Renal cortex interstitium (tissue), 11 donors: ENCODE results near the gene FEM1B. TPM values are rescaled to one million over a fixed set of nuclear protein-coding genes. Genes with fewer than 3 reads are reported as not detected.

ENCODE experiments used
- DNase-seq, 11 donors: peaks; one replicate each; pipeline ENCODE4 v3.0.0-alpha.2; 2013; ENCODE audit warnings: low read depth in 9 of 11, low spot score in 4 of 11; ENCODE audit errors: extremely low read depth in 1 of 11
- polyA plus RNA-seq, 3 donors: library from polyadenylated mRNA; unstranded; fragments of 120-200 nt; gene quantifications; one replicate each; pipeline ENCODE4 v1.2.1, GENCODE V29; 2013; ENCODE audit not compliant: insufficient read length in 3 of 3

Gene FEM1B
- polyA plus RNA-seq, 3 donors = 55.9 to 61.8 (median 56.0) TPM

DNA sequence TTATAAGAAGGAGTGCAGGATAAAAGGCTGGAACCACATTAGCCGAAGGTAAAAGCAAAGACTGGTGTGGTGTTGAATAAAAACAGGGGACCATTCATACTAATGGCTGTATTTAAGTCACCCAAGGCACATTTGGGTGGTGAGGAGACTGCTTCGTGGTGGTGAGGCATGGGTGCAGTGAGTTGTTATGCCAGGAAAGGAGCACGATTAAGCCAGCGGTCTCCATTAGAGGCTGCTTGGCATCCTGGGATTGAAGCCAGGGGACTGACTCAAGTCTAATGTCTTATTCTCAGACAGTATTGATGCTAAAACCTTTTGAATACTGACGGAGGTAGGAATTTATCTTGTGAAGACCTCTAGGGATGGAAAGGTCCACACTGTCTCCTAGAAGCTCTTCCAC, 21.9 kb downstream of the FEM1B start:
- DNase-seq = no peak

DNA sequence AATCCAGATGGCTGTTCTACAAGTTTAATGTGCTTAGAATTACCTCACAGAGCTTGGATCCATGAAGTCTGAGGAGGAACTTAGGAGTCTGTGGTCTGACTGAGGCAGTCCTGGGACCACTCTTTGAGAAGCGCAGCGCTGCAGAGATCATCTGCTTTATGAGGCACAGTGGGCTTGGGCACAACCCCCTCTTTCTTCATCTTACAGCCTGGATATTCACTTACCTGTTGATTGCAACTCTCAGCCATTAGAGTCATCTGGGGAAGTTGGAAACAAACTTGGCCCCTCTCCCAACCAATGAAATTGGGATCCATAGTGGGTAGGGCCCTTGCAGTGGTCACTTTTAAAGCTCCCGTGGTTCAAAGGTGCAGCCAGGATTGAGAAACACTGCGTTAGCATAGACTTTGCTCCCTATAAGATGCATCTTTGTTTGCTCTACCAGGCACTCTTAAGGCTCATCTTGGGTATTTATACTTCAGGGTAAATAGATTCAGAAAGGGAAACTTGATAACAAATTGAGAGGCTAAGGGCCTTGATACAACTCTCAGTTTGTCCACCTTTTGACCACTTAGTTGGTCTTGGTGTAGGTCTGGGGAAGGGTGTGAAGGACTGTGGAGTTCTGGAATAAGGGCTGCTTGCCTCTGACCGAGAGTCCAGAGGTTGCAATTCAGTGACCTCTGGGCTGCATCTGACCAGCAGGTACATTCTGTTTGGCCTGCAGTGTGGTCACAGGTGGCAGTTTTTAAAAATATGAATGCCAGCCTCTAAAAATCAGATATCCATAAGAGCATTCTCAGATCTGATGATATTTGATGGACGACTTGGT, 22.8 kb downstream of the FEM1B start:
- DNase-seq = no peak

DNA sequence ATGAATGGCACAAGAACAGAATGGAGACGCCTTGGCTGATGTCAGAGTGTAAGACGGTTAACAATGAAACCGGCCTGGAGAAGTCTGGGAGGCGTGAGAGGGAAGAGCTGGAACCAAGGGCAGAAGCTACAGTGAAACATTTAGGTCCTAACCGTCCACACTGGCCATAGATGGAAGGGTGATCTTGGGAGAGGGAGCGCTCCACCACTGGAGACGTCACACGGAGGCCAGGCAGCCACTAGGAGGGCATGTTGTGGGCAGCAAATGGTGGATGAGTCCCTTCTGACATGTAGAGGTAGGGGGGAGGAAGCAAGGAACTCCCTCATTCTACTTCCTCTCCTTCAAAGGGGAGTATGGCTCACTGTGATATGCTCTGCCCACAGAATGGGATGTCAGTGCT, 23.8 kb downstream of the FEM1B start:
- no peak for DNase-seq

DNA sequence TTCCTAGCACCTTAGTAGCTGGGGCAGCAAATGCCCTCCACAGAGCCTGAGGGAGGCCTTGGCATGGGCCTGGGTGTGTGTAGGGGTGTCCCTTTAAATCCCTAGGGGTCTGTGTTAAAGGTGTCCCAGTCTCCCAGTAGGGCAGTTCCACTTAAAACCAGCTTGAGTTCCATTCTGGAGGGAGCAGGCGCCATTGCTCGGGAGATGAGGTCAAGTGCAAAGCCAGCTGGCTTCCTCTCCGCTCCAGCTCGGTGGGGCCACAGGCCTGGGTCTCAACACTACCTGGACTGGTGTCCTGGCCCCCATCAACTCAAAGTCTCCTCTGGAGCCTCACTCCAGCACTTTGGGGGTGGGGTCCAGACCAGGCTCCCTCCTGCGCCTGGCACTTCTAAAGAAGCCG, 25.2 kb downstream of the FEM1B start:
- DNase-seq = no peak

DNA sequence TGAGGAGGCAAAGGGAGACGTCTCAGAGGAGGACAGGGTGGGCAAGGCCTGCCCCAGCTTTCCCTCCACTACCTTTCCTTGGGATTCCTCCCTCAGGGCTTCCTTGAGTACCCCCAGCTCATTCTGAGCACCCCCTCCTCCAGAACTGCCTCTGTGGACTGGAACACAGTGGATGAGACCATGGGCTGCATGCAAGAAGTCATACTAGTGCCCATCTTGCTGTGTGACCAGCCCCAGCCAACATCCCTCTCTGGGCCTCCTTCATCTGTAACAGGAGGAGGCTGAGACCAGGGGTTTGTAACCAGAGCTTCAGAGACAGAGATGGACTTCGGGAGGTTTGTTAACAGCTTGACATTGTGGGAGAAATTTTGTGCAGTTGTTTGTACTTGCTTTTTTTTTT, 25.6 kb downstream of the FEM1B start:
- no peak for DNase-seq

DNA sequence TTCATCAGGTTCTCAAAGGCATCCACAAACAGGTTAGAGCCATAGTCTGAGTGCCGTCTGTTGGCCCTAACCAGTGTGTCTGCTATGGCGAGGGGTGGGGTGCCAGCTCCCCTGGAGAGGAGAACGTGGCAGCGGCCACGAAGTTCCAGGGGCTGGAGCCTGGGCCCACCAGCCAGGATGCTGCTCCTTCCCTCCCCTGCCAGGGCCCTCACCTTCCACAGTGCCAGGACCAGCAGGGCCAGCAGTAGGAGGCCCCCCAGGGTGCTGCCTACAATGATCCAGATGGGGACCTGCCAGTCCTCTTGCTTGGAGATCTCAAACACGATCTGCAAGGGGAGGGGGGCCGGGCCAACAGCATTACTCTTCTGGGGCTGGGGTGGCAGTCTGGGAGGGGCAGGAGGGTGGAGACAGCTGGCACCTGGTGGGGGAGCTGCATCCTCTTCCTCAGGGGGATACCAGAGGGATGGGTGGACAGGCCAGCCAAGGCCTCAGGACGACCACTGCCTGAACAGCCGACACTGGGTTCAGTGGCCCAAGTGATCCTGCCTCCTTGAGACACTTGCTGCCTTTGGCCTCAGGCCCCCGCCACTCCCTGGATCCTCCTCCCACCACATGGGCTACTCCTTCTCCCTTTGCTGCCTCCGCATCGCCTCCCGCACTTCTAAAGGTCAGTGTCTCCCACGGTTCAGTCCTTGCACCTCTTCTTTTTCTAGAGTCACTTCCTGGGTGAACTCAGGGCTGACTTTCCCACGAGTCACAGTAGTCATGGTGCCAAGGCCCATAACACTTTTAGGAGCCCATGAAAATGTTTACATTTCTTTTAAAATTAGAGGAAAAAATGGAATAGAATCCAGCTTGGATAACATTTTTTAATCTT, 26.3 kb downstream of the FEM1B start:
- DNase-seq = no peak

DNA sequence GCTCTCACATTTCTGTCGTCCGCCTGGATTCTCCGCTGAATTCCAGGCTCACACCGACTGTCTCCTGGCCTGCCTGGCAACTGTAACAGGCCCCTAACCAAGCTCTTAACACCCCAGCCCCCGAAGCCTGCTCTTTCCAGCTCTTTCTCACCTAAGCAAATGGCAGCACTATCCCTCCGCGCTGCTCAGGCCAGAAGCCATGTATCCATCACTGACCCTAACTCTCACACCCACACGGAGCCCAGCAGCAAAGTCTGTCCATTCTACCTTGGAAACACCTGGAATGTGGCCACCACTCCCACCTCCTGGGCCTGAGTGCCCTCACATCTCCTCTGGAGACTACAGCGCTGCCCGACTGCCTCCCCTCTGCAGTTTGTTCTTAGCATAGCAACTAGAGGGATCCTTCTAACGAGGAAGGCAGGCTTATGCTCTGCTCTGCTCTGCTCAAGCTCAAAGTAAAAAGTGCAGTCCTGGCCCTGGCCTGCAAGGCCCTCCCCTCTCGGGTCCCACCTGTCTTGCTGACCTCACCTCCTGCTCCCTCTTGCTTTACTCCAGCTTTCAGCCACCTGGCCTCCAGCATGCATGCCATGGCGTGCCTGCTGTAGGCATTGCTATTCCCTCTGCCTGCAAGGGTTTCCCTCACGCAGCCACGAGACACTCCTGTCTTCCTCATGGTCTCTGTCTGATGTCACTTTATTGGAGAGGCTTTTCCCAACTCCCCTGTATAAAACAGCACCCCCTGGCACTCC, 27.2 kb downstream of the FEM1B start:
- DNase-seq = no peak

DNA sequence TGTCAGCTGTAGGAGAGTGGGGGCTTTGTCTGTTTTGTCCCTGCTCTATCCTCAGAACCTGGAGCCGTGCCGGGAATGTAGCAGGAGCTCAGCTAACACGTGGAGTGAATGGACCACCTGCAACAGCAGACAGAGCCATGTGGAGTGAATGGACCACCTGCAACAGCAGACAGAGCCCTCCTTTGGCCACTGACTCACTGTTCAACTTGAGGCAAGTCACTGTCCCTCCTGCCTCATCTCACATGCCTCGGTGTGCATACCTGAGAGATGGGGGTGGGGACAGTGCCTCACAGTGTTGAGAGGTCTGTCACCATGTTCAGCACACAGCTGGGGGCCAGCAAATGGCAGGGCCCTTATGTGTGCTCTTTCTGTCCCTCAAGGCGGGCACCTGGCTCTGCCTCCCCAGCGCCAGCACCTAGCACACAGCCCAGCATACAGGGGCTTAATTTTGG, 27.9 kb downstream of the FEM1B start:
- no peak for DNase-seq

DNA sequence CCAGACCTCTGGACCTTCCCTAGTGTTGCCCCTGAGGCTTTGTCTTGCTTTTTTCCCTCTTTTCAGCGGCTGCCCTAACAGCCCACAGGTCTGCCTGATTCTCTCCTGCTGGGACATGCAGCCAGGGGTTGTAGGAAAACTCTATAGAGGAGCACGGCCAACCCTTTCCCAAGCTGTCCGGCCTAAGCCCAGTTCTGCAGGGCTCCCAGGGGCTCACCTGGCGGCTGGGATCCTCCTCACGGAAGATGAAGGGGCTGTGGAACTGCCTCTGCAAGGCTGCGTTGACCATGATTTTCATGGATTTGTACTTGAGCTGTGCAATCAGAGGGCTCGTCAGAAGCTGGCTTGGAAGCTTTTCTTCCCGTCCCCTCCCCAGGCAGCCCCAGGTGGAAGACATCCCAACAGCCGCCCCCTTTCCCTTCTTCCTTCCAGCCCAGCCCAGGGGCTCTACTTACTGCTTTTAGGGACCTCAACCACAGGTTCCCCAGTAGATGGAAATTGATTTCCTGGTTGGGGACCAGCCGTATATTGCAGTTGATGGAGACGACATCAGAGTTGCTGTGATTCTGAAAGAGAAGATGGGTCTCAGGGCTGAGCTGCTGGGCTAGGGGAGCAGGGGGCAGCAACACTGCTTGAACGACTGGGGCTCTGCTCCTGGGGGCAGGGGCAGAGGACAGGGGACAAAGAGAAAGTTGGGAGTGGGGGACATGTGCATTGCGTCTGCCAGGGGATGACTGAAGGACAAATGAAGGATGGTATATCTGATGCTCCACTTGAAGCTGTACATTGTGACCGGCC, 29.8 kb downstream of the FEM1B start:
- DNase-seq = no peak

DNA sequence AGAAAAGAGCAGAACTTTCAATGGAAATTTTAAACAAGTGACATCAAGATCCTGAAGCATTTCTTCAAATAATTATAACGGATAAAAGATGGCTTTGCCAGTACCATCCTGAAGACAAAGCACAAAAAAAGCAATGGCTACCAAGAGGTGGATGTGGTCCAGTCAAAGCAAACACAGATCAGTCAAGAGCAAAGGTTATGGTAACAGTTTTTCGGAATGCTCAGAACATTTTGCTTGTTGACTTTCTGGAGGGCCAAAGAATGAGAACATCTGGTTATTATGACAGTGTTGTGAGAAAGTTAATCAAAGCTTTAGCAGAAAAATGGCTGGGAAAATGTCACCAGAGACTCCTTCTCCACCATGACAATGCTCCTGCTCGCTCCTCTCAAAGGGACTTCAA, 31.5 kb downstream of the FEM1B start:
- no peak for DNase-seq

DNA sequence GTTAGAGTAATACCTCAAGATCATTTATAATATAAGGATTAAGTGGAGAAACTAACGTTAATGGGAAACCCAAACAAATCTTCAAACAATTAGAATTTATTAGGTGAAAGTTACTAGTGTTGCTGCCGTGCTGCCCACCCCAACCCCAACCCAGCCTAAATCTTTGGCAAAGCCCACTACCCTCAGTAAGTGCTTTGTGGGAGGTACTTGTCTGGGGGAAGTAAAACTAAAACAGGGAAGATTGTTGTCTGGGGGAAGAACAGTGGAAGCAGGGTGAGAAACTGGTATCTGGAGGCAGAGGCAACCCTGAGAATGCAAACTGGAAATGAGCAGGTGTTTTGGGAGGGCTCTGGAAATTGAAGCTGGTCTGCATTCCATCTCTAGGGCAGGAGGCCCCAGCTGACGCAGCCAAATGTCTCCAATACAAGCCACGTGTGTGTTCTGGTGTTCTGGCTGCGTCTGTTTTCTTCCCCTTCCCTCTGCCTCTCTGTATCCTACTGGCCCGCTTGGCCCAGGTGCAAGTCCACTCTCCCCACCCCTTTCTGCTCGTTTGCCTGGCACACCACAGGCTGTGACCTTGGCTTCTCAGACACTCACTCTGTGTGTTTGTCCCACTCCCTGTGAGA, 32.7 kb downstream of the FEM1B start:
- no peak for DNase-seq

DNA sequence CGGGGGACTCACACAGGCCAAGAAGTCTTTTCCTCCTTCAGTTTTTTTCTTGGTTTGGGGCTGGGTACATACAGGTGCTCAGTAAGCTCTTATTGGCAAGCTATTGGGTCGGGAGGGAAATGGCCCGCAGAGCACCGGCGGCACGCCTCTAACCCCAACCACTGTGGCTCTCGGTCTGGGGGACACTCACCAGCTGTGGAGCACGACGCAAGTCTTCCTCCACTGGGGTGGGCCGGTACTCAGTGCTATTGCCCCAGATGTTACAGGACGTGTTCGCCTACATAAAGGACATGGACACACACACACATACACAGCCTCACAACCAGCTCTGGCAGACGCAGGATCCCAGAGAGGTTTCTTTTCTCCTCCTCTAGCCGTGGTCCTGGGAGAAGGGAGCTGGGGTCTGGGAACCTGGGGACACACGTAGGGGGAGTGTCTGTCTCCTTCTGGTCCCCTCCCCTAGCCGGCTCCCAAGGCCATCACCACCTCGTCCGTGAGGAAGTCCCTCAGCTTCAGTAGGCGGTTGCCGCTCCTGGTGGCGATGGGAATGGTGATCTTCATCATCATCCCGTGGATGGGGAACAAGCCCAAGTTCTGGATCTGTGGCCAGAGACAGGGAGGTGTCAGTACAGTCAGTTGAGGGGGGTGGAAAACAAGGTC, 33.4 kb downstream of the FEM1B start:
- DNase-seq = no peak

DNA sequence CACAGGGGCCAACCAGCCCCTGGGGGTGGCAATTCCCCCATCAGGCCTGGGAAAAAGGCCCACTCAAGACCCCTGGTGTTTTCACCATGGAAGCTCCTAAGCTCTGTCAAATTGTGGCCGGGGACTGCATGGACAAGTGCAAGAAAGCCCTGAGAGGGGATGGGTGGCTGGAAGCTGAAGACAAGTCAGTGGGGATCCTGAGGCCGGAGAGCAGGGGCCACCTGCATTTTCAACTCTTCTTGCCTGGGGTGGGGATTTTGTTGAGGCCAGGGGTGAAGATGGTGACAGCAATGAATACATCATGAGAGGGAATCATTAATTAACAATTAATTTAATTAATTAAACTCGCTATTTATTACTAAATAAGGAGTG, 33.9 kb downstream of the FEM1B start:
- DNase-seq = no peak

DNA sequence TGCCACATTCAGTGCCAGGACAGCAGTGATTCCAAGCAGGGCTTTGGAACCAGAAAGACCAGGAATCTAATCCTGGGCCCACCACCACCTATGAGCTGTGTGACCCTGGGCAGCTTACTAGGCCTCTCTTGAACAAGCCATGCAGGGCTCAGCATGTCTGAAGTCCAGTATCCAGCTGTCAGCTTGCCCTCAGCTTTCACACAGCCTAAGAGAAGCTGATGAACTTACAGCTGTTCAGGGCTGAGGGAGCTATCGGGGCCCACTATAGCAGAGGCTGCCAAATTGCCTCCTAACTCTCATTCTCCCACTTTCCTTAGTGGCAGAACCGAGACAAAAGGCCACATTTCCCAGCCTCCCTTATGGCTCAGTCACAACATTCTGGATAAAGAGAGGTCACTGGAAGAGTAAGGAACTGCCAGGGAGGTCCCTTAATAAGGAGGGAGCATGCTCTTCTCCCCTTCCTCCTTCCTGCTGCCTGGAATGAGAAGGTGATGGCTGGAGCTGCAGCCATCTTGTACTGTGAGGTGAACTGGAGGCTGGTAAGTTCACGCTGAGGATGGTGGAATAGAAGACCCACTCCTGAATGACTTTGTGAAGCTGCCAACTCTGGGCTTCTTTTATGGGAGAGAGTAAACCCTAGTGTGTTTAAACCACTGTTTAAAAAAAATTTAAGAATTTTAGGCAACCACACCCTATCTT, 34.5 kb downstream of the FEM1B start:
- no peak for DNase-seq

DNA sequence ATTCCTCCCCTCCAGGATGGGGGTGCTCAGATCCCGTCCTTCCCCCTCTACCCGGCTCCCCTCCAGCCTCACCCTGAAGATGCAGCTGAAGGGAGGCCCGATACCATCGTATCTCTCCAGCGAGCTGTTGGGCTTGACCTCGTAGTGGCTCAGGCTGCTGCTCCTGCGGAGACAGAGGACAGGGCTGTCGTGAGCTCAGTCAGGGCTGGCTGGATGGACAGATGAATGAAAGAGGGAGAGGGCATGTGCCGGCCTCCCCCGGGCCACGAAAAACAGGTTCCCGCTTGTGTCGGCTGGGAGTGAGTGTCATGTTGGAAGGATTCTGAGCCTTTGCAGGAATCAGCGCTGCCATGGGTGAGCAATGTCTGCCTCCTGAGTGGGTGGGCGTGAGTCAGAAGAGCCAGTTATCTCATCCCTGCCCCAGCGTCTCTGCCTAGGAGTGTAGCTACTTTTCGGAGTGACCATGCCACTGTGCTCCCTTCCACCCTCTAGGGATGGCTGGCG, 35.2 kb downstream of the FEM1B start:
- no peak for DNase-seq

DNA sequence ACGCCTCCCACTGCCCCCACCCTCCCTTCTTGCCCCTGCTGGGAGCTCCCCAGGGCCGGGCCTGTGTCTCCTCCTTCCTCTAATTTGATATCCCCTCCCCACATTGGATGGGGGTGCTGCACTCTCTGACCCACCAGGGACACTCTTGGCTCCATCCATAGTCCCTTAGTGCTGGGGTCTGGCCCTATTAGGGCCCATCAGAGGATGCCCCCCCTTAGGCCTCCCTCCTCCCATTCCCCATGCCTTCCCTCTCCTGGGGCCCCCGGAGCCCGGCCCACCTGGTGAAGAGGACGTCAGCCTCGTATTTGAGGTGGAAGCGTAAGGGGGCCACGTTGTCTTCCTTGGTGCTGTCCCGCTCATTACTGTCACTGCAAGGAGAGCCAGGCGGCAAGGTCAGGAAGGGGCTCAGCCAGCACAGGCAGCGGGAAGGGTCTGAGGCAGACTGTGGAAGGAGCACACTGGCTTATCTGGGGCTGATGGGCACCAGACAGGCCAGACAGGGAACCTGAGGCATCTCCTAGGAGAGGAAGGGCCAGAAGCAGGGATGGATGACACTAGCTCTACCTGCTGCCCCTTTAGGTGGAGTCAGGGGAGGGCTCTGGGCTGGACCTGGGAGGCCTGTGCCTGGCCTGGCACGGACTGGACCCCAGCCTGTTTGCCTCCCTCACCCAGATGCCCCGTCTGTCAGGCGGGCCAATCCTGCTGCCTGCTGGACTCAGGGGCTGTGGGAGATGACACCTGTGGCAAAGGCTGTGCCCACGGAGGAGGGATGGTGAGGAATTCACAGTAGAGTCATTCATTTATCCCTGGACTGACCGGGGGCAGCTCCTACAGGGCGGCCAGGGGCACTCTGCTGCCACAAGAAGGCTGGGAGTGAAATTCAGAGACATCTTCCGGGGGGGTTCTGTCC, 36.2 kb downstream of the FEM1B start:
- no peak for DNase-seq
